DMS53 treated with DMSO at 0.1 percent for 48 hours (cell line): ENCODE measurements around the gene RPH3AL.
"Not testable (repeated sequence)": the region's sequence is repeated elsewhere in the genome, so short reads cannot be mapped to it uniquely, and the experiment has no call there.

Experiments used
- DNase-seq: peaks from one replicate; lab custom pipeline; 2025; ENCODE audit not compliant: unreplicated experiment; lab: John Stamatoyannopoulos, UW

RPH3AL gene

DNA sequence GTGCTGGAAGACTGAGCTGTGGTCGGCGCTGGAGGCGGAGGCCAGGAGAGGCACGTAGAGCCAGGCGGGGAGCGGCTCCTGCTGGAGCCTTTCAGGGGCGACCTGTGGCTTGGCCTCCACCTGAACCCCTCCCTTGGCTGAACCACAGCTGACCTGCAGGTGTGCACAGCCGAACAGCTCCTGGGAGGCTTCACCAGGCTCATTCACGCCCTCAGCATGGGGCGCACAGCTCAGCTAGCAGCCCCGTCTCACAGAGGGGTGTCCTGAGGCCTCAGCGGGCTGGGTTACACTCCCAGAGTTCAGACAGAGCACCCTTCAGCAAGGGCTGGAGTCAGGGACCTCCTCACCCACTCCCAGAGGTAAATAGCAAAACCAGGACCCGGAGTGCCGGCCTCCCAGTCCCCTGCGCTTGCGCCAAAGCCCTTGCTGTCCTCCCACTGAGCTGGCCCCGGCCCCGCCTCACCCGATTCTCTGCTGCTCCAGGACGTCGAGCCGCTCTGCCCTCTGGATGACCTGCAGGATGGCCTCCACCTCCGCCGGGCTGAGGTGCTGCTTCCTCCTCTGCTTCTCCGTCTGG, 31.7 kb downstream of the RPH3AL start:
- DNase-seq, result no peak

DNA sequence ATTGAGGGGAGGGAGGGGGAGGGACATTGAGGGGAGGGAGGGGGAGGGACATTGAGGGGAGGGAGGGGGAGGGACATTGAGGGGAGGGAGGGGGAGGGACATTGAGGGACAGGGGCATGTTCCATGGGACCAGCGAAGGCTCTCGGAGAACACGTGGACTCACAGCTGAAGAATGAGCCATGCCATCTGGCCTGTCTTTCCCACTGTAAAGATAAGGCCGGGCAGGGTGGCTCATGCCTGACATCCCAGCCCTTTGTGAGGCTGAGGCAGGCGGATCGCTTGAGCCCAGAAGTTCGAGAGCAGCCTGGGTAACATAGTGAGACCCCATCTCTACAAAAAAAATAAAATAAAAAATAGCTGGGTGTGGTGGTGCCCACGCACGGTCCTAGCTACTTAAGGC, 32.5 kb downstream of the RPH3AL start:
- DNase-seq, result no peak

DNA sequence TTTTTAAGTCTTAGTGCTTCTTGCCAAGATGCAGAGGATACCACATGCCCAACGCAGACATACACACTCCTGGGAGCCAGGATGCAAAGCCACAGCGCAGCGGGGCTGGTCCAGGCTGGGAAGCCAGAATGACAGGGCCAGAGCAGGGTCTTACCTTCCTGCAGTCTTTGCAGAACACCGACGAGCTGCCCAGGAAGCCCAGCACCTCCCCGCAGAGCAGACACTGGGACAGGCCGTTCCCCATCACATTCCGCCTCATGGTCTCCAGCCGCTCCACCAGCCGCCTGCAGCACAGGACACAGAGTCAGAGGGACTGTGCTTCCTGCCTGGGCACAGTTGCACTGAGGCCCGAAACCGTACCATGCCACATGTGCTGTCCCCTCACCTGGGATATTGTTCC, 33.3 kb downstream of the RPH3AL start:
- DNase-seq, result no peak

DNA sequence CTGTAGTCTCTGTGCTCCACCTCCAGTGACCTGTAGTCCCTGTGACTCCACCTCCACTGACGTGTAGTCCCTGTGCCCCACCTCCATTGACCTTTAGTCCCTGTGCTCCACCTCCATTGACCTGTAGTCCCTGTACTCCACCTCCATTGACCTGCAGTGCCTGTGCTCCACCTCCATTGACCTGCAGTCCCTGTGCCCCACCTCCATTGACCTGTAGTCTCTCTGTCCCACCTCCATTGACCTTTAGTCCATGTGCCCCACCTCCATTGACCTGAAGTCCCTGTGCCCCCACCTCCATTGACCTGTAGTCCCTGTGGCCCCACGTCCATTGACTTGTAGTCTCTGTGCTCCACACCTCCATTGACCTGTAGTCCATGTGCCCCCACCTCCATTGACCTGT, 35.5 kb downstream of the RPH3AL start:
- DNase-seq, result not testable (repeated sequence)

DNA sequence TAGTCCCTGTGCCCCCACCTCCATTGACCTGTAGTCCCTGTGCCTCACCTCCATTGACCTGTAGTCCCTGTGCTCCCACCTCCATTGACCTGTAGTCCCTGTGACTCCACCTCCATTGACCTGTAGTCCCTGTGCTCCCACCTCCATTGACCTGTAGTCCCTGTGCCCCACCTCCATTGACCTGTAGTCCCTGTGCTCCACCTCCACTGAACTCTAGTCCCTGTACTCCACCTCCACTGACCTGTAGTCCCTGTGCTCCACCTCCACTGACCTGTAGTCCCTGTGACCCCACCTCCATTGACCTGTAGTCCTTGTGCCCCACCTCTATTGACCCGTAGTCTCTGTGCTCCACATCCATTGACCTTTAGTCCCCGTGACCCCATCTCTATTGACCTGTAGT, 37.2 kb downstream of the RPH3AL start:
- DNase-seq, result not testable (repeated sequence)

DNA sequence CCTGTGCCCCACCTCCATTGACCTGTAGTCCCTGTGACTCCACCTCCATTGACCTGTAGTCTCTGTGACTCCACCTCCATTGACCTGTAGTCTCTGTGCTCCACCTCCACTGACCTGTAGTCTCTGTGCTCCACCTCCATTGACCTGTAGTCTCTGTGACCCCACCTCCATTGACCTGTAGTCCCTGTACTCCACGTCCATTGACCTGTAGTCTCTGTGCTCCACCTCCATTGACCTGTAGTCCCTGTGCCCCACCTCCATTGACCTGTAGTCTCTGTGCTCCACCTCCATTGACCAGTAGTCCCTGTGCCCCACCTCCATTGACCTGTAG, 38.0 kb downstream of the RPH3AL start:
- DNase-seq, result not testable (repeated sequence)

DNA sequence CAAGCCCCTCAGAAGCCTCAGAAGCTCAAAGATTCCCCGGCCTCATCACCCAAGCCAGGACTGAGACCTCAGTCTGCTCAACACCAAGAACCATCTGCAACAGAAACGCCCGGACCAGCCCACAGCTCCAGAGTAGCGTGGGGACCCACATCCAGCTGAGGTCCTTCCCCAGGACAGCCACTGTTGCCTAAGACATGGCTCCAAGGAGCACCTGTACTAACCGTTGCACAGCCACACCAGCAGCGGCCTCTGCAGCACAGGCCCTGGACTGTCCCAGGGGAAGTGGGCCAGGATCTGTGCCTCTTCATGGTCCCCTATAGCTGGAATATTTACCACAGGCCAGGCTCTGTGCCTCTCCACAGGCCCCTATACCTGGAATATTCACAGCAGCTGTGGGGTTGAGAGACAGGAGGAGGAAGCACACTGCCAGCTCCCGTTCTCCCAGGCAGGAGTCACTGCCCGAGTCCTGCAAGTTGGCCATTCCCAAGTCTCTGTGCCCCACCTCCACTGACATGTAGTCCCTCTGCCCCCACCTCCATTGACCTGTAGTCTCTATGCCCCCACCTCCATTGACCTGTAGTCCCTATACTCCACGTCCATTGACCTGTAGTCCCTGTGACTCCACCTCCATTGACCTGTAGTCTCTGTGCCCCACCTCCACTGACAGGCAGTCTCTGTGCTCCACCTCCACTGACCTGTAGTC, 38.5 kb downstream of the RPH3AL start:
- no peak for DNase-seq

DNA sequence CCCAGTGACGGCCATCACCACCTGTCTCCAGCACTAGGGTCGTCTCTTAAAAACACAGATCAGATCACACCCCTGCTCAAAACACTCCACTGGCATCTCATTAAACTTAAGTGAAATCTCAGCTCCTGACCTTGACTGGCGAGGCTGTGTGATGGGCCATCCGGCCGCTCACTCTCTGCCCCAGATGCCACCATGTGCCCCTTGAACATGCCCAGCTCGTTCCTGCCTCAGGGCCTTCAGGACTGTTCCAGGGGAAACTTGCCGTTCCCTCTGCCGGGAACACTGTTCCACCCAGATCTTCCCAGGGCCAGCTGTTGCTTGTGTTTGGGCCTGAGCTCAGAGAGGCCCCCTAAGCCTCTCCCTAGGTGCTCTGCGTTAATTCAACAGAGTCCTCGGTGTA, 39.4 kb downstream of the RPH3AL start:
- no peak for DNase-seq

DNA sequence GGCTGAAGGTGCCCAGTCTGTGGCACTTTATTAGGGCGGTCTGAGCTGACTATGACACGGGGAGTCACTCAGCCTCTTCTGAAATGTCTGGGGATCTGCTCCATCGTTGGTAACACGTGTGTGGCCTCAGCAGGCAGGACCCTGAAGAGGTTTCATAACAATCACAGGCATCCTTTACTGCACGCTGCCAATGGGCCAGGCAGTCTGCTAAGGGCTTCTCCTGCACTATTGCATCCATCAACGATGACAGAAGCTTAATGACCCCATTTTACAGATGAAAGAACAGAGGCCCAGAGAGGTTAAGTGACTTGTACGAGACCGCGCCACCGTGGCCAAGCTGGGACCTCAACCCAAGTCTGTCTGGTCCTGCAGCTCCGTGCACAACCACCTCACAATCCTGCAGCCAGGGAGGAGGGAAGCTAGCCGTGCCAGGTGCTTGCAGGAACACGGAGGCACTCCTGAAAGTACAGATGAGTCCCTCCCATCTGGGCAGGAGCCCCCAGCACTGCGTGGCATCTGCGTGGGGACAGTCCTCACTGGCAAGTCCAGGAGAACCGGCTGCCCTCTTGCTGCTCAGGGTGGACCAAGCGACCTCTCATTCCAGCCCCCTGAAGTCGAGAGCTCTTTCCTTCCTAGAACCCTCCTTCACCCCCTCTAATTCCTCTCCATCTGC, 40.0 kb downstream of the RPH3AL start:
- no peak for DNase-seq

DNA sequence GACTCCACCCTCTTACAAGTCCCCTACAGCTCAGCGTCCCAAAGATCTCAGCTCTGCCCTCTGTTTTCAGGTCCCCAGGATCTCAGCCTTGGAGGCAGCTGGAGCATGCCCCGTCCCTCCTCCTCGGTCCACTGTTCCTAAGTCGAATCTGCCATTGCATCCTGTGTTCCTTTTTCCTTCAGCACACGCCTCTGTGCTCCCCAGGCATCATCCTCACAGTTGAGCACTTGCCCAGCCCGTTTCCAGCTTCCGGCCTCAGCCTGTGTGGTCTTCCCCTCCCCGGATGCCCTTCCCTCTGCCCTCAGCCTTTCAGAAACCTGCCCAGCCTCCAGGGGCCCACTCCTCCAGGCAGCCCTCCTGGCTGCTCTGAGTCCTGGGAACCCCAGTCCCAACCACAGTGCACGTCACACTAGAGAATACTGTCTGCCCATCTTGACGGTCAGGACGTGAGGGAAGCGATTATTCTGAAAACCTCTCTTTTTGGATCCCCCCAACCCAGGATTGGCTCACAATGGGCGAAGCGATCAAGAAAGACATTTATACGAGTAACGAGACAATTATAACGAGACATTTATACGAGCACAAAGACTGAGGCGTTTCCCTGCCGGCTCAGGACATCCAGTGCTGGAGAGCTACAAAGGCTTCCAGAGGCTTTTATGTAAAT, 41.4 kb downstream of the RPH3AL start:
- no peak for DNase-seq

DNA sequence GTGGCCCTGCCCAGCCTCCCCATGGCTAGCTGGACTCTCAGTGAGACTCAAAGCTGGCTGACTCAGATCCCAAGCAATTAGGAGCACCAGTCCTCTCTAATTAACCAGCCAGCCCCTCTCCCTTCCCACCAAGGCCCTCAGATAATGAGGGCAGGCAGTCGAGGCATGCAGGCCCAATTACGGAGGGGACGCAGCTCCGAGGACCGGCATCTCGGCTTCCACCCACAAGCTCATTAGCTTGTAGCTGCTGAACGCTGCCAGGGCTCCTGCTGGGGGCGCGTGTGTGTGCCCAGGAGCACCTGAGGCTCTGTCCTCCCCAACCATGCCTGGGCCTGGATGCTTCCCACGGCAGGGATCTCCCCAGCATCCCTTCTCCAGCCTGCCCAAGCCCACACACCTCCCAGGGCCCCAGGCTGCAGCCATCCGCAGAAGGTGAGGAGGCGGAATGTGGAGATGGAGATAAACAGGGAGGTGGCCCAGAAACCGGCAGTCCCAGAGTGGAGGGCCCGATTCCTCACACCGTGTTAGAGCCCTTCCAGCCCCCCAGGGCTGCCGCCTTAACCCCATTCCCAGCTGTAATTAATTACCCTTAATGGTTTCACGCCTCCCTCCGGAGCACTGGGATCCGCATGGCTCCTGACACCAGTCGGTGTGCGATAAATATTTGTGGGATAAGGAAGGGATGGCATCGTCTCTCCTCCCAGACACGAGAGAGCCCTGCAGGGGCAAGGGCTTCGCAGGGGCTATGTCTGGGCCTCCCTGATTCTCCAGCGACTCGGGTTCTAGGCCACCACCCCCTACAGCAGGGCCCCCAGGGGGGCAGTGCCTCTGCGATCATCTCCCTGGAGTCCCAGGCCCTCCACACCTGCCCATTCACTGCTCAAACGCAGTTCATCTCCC, 42.2 kb downstream of the RPH3AL start:
- DNase-seq, result no peak

DNA sequence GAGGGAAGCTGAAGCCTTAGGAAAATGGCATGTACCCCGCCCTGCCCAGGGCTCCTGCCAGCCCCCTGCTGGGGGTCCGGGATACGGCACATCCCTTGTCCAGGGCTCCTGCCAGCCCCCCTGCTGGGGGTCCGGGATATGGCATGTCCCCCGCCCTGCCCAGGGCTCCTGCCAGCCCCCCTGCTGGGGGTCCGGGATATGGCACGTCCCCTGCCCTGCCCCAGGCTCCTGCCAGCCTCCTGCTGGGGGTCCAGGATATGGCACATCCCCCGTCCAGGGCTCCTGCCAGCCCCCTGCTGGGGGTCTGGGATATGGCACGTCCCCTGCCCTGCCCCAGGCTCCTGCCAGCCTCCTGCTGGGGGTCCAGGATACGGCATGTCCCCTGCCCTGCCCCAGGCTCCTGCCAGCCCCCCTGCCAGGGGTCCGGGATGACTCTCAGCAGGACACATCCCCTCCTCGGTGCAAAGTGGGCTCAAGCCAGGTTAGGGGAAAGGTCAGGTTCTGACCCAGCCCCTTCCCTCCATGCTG, 43.2 kb downstream of the RPH3AL start:
- no peak for DNase-seq

DNA sequence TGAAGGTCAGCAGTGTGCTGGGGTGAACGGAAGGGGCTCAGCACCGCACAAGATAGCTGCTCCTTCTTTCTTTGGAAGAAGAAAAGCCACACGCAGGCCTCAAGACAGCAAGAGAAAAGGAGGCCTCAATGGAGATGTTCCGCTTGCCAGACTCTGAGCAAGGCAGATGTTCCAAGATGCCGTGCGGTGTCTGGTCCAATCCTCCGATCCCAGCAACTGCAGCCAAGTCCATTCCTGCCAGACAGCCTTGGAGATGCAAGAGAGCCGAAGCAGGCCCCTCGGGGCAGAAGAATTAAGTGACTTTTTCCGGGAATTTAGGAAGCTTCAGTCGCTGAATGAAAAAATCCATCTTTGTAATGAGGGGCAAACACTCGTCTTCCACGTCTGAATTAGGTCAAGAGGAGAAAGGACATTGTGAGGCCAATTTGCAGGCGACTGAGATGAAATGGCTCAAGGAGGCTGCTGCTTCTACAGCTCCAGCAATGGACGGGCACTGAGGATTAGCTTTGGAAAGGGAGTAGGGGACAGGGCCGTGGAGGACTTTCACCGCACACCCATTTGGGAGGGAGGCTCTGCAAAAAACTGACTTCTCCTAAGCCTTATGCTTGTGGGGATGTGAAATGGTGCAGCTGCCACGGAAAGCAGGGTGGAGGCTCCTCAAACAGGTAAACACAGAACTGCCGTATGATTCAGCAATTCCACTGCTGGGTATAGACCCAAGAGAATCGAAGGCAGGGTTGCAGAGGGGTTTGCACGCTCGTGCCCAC, 44.7 kb downstream of the RPH3AL start:
- DNase-seq, result no peak

DNA sequence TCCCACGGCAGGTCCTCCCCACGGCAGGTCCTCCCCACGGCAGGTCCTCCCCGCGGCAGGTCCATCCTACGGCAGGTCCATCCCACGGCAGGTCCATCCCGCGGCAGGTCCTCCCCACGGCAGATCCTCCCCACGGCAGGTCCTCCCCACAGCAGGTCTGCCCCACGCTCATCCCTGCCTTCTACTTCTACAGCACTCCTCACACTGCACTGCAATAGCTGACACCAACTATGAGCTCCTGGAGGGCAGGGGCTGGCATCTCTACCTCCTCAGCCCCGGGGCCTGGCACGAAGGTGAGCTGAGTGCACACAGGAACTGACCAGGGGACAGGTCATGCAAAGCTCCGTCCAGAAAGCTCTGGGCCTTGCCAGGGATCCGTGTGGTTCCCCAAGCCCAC, 45.3 kb downstream of the RPH3AL start:
- DNase-seq, result no peak

DNA sequence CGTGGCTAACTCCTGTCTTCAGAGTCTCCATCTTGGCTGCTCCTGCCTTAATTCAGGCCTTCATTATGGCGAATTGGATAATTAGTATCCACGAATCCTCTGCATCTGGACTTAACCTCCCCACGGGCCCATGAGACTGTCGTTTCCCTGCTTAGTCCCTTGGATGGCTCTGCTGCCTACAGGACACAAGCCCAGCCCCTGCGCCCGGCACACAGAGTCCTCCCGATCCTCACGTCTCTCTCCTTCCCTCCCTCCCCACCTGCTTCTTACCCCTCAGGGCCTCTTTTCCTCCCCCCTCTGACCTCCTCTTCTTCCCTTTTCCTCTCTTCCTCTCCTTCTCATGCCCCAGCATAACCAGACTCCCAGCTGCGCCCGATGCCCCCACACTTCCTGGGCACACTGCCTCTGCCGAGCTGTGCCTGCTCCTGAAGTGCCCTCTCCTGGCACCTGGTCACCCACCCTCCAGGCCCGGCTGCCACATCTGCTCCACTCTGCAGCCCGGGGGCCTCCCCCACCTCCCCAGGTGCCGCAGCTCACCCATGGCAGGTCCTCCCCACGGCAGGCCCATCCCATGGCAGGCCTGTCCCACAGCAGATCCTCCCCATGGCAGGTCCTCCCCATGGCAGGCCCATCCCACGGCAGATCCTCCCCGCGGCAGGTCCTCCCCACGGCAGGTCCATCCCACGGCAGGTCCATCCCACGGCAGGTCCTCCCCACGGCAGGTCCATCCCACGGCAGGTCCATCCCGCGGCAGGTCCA, 45.9 kb downstream of the RPH3AL start:
- DNase-seq, result no peak

DNA sequence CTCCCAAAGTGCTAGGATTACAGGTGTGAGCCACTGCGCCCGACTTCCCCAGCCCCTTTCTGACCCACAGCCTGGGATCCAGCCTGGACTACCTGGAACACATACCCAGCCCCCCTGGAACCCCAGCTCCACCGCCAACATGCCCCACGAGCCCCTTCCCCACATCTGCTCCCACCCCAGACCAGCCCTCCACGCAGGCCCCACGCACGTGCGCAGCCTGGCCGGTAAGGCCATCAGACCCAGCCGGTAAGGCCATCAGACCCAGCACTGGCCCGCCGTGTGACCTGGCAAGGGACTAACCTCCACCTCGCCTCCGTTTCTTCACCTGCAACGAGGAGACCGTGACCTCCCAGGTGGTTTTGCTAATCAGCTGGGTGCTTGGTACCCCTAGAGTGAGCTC, 46.5 kb downstream of the RPH3AL start:
- DNase-seq, result no peak

DNA sequence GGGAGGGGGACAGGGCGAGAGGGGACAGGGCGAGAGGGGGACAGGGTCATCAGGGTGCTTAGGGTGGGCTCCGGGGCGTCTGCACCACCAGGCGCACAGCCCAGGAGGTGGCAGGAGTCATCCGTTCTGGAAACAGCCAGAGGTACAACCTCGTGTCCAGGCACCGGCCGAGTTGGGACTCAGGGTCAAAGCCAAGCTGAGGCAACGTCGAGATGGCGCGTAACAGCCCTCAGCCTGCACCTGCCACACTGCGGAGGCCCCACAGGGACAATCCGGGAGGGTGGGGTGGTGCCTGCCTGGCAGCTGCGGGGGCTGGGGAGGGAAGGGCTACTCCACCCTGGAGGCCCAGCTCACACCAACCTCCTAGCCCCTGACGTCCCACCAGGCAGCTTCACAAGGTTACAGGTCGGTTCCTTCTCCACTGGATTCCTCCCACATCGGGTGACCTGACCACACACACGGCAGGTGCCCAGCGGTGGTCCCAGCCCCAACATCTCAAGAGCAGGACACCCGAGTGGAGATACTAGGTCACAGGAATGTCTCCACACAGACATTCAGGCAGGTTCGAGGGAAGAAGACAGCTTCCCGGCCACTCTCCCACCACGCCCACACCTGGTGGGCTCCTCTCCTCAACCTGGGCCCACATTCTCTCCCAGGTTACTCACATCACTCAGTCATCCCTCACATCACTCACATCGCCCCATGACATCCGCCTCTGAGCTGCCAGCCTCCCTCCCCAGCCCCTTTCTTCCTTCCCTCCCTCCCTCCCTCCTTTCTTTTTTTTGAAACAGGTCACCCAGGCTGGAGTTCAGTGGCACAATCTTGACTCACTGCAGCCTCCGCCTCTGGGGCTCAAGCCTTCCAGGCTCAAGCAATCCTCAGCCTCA, 47.3 kb downstream of the RPH3AL start:
- no peak for DNase-seq

DNA sequence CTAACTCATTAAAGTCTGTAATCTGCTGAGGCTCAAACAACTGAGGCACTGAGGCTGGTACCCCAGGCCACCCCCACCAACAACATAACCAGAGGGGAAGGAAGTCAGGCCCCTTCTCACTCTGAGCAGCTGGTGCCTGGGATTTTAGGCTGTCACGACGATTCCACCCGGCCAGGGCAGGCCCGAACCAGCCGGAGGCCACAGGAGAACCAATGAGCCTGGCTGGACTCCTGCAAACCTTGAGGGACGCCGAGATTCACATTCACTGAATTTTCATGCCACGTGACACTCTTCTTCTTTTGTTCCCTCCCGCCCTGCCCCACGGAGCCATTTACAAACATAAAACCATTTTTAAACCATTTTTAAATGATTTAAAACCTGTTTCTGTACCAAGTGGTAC, 48.1 kb downstream of the RPH3AL start:
- DNase-seq, result no peak
